ENCODE measurements around the gene CEP68.
"Not testable (repeated sequence)": the region's sequence is repeated elsewhere in the genome, so short reads cannot be mapped to it uniquely, and the experiment has no call there.

GRCh38 chr2:65033667-65034066 is 22.5 kb upstream of the CEP68 start:
- not testable (repeated sequence) for TF ChIP-seq EP300, CTCF, POLR2AphosphoS5 (IDR thresholded peaks at IDR 0.05)
